ENCODE results near the gene SPNS2. TPM values are rescaled to one million over a fixed set of nuclear protein-coding genes. Genes with fewer than 3 reads are reported as not detected.

Gene SPNS2
- polyA plus RNA-seq, 3 donors = 0.23 to 0.33 TPM; not detected in 1

DNA sequence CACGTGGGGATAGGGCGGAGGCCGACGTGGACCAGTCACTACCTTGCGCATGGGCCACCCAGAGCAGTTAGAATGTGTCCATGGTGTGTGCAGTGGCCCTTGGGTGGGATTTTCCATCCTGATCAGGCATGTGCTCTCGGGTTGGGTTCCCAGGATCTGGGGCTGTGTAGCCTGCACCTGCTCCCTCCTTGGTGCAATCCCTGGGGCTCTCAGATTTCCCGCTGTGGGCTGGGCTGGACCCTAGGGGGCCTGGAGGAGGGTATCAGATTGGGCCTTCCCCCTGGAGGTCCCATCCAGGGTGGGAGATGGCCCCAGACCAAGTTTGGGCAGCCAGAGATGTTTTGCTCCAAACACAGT lies 86.9 kb downstream of the SPNS2 start:
- H3K4me2 ChIP-seq (replicated peaks; ENCODE audit: extremely low read depth, low read length, poor library complexity, severe bottlenecking) = no peak overlapping the region
- peaks cover 5 to 10% of the 10 kb centered on the region in 2 donors for H3K4me1 ChIP-seq (ENCODE audit: control insufficient read depth in 1 of 2, insufficient read depth in 2 of 2, low read length in 2 of 2)
- H2AFZ ChIP-seq (ENCODE audit: insufficient read depth, low read depth, low read length, poor library complexity, severe bottlenecking) = no peak overlapping the region
- no peak overlapping the region for H3K4me3 ChIP-seq (replicated peaks in 1 of 3; ENCODE audit: low read depth in 2 of 3, low read length in 3 of 3)
- H3K9me3 ChIP-seq (replicated peaks in 1 of 2; ENCODE audit: control insufficient read depth in 1 of 2, insufficient read depth in 1 of 2, low read length in 2 of 2) = peaks cover 0 to 10% of the 10 kb centered on the region in 2 donors
- H4K20me1 ChIP-seq (ENCODE audit: insufficient read depth, low read length) = no peaks in the 10 kb centered on the region
- H3K27me3 ChIP-seq (ENCODE audit: control insufficient read depth in 2 of 2, insufficient read depth in 2 of 2, low read length in 2 of 2) = peaks cover 19 to 51% of the 10 kb centered on the region in 2 donors
- DNase-seq = no peak
- Mint-ChIP-seq H3K27ac (no peak overlapping the region), H3K27me3 (ENCODE audit: low read depth in 3 of 3) (peaks cover 44 to 71% (median 56%) of the 10 kb centered on the region in 3 donors), H3K4me1 (peaks cover 3% of the 10 kb centered on the region), H3K9me3 (peaks cover 0 to 7% (median 3%) of the 10 kb centered on the region in 7 donors), H3K36me3 (peaks cover 0 to 1% of the 10 kb centered on the region in 2 donors), H3K4me3 (peak overlapping the region in 1 of 2 donors; percentile 83)
- intact Hi-C loops (cut with micrococcal nuclease) = no loop called here
- H3K36me3 ChIP-seq (replicated peaks in 1 of 2; ENCODE audit: control insufficient read depth in 1 of 2, insufficient read depth in 2 of 2, low read length in 2 of 2) = no peaks in the 10 kb centered on the region
- WGBS (ENCODE audit: insufficient coverage) = no CpG with 5 or more reads among the region's 7 CpGs
- H3K27ac ChIP-seq (ENCODE audit: low read depth in 1 of 2, low read length in 2 of 2) = no peak overlapping the region
- TF ChIP-seq, protein P1, sequence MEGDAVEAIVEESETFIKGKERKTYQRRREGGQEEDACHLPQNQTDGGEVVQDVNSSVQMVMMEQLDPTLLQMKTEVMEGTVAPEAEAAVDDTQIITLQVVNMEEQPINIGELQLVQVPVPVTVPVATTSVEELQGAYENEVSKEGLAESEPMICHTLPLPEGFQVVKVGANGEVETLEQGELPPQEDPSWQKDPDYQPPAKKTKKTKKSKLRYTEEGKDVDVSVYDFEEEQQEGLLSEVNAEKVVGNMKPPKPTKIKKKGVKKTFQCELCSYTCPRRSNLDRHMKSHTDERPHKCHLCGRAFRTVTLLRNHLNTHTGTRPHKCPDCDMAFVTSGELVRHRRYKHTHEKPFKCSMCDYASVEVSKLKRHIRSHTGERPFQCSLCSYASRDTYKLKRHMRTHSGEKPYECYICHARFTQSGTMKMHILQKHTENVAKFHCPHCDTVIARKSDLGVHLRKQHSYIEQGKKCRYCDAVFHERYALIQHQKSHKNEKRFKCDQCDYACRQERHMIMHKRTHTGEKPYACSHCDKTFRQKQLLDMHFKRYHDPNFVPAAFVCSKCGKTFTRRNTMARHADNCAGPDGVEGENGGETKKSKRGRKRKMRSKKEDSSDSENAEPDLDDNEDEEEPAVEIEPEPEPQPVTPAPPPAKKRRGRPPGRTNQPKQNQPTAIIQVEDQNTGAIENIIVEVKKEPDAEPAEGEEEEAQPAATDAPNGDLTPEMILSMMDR (IDR thresholded peaks at IDR 0.05) = no peak
- H3K79me2 ChIP-seq (ENCODE audit: insufficient read depth, low read length) = no peaks in the 10 kb centered on the region
- no peak overlapping the region for H3K9ac ChIP-seq (ENCODE audit: insufficient read depth, low read length, poor library complexity, severe bottlenecking)

- no peak overlapping the region for H3K4me2 ChIP-seq (replicated peaks; ENCODE audit: extremely low read depth, low read length, poor library complexity, severe bottlenecking)
- Mint-ChIP-seq H3K36me3 (peaks cover 0 to 1% of the 10 kb centered on the region in 2 donors), H3K27ac (no peak overlapping the region), H3K4me1 (peaks cover 3% of the 10 kb centered on the region), H3K27me3 (ENCODE audit: low read depth in 3 of 3) (peaks cover 46 to 70% (median 54%) of the 10 kb centered on the region in 3 donors), H3K4me3 (peak overlapping the region in 1 of 2 donors; percentile 42), H3K9me3 (peaks cover 0 to 7% (median 3%) of the 10 kb centered on the region in 7 donors)
- H4K20me1 ChIP-seq (ENCODE audit: insufficient read depth, low read length) = no peaks in the 10 kb centered on the region
- TF ChIP-seq, protein P1 (IDR thresholded peaks at IDR 0.05) = no peak
- H3K4me3 ChIP-seq (replicated peaks in 1 of 3; ENCODE audit: low read depth in 2 of 3, low read length in 3 of 3) = no peak overlapping the region
- 93% methylated on average over 9 of the region's 9 CpGs for WGBS (ENCODE audit: insufficient coverage)
- H3K9ac ChIP-seq (ENCODE audit: insufficient read depth, low read length, poor library complexity, severe bottlenecking) = no peak overlapping the region
- H3K9me3 ChIP-seq (replicated peaks in 1 of 2; ENCODE audit: control insufficient read depth in 1 of 2, insufficient read depth in 1 of 2, low read length in 2 of 2) = peaks cover 0 to 10% of the 10 kb centered on the region in 2 donors
- H3K27ac ChIP-seq (ENCODE audit: low read depth in 1 of 2, low read length in 2 of 2) = no peak overlapping the region
- no peak for DNase-seq
- no peak overlapping the region for H2AFZ ChIP-seq (ENCODE audit: insufficient read depth, low read depth, low read length, poor library complexity, severe bottlenecking)
- H3K27me3 ChIP-seq (ENCODE audit: control insufficient read depth in 2 of 2, insufficient read depth in 2 of 2, low read length in 2 of 2) = peaks cover 19 to 51% of the 10 kb centered on the region in 2 donors
- no peaks in the 10 kb centered on the region for H3K36me3 ChIP-seq (replicated peaks in 1 of 2; ENCODE audit: control insufficient read depth in 1 of 2, insufficient read depth in 2 of 2, low read length in 2 of 2)
- no peaks in the 10 kb centered on the region for H3K79me2 ChIP-seq (ENCODE audit: insufficient read depth, low read length)
- H3K4me1 ChIP-seq (ENCODE audit: control insufficient read depth in 1 of 2, insufficient read depth in 2 of 2, low read length in 2 of 2) = peaks cover 5 to 10% of the 10 kb centered on the region in 2 donors
- intact Hi-C loops (cut with micrococcal nuclease) = no loop called here
Observed at GRCh38 chr17:4586043-4586442, 87.4 kb downstream of the SPNS2 start.
